H9 (cell line): ENCODE data around the gene TBC1D22A. TPM values are rescaled to one million over a fixed set of nuclear protein-coding genes. Genes with fewer than 3 reads are reported as not detected.

Experiments
- DNase-seq: peaks from one replicate; pipeline ENCODE4 v3.0.0-alpha.2; 2017
- H2AFZ ChIP-seq: one replicate; pipeline ENCODE4 v1.6.1; 2013; ENCODE audit warnings: mild to moderate bottlenecking, low read length, control low read depth, moderate library complexity
- H2AK5ac ChIP-seq: 2 replicates; pipeline ENCODE4 v1.6.1; 2013; ENCODE audit warnings: low read length, control low read depth, mixed read lengths; ENCODE audit not compliant: insufficient read length
- H2BK120ac ChIP-seq: one replicate; pipeline ENCODE4 v1.6.1; 2013; ENCODE audit warnings: low read depth, mild to moderate bottlenecking, low read length, control low read depth, inconsistent platforms; ENCODE audit not compliant: poor library complexity, severe bottlenecking
- H2BK12ac ChIP-seq: 2 replicates; pipeline ENCODE4 v1.6.1; 2013; ENCODE audit warnings: low read length, control low read depth, mixed read lengths, low read depth; ENCODE audit not compliant: insufficient read length
- H2BK15ac ChIP-seq: 2 replicates; pipeline ENCODE4 v1.6.1; 2013; ENCODE audit warnings: low read depth, low read length, control low read depth
- H2BK20ac ChIP-seq: one replicate; pipeline ENCODE4 v1.6.1; 2013; ENCODE audit warnings: low read depth, mild to moderate bottlenecking, low read length, control low read depth, inconsistent platforms; ENCODE audit not compliant: poor library complexity, severe bottlenecking
- H2BK5ac ChIP-seq: 2 replicates; pipeline ENCODE4 v1.6.1; 2013; ENCODE audit warnings: low read length, control low read depth, mixed read lengths; ENCODE audit not compliant: insufficient read length
- H3K14ac ChIP-seq: 2 replicates; pipeline ENCODE4 v1.6.1; 2013; ENCODE audit warnings: low read length, control low read depth; ENCODE audit not compliant: insufficient read depth
- H3K18ac ChIP-seq: 2 replicates; pipeline ENCODE4 v1.6.1; 2013; ENCODE audit warnings: low read depth, mild to moderate bottlenecking, mixed read lengths, low read length, control low read depth; ENCODE audit not compliant: insufficient read length
- H3K23ac ChIP-seq: 2 replicates; pipeline ENCODE4 v1.6.1; 2013; ENCODE audit warnings: low read length, control low read depth, mixed read lengths, low read depth; ENCODE audit not compliant: insufficient read length
- H3K23me2 ChIP-seq: 2 replicates; pipeline ENCODE4 v1.6.1; 2013; ENCODE audit warnings: low read depth, mild to moderate bottlenecking, mixed read lengths, low read length, control low read depth; ENCODE audit not compliant: insufficient read length, poor library complexity, severe bottlenecking
- H3K27ac ChIP-seq: 2 replicates; pipeline ENCODE4 v1.5.1; 2013; ENCODE audit warnings: low read length, control low read depth, mixed read lengths, low read depth; ENCODE audit not compliant: insufficient read length
- H3K27me3 ChIP-seq: 2 replicates; pipeline ENCODE4 v1.6.1; 2013; ENCODE audit warnings: low read length, control low read depth, inconsistent platforms; ENCODE audit not compliant: insufficient read depth
- H3K4ac ChIP-seq: 2 replicates; pipeline ENCODE4 v1.6.1; 2013; ENCODE audit warnings: low read depth, mild to moderate bottlenecking, control low read depth, inconsistent platforms, low read length, moderate library complexity
- H3K4me1 ChIP-seq: 2 replicates; pipeline ENCODE4 v1.6.1; 2013; ENCODE audit warnings: low read length, control low read depth, inconsistent platforms; ENCODE audit not compliant: insufficient read depth
- H3K4me2 ChIP-seq: 2 replicates; pipeline ENCODE4 v1.6.1; 2013; ENCODE audit warnings: low read length, control low read depth, mixed read lengths; ENCODE audit not compliant: insufficient read length, insufficient read depth
- H3K56ac ChIP-seq: 2 replicates; pipeline ENCODE4 v1.6.1; 2013; ENCODE audit warnings: low read depth, mild to moderate bottlenecking, mixed read lengths, low read length, control low read depth; ENCODE audit not compliant: insufficient read length
- H3K79me1 ChIP-seq: 2 replicates; pipeline ENCODE4 v1.6.1; 2013; ENCODE audit warnings: low read depth, mild to moderate bottlenecking, moderate library complexity, low read length, control low read depth, inconsistent platforms; ENCODE audit not compliant: insufficient read depth, poor library complexity, severe bottlenecking
- H3K79me2 ChIP-seq: 2 replicates; pipeline ENCODE4 v1.6.1; 2013; ENCODE audit warnings: low read length, control low read depth, inconsistent platforms; ENCODE audit not compliant: insufficient read depth
- H3K9ac ChIP-seq: 2 replicates; pipeline ENCODE4 v1.6.1; 2013; ENCODE audit warnings: low read length, control low read depth, mixed read lengths; ENCODE audit not compliant: insufficient read length; ENCODE audit errors: extremely low read depth
- H3K9me3 ChIP-seq: one replicate; pipeline ENCODE4 v1.6.1; 2013; ENCODE audit warnings: low read depth, low read length, inconsistent platforms; ENCODE audit not compliant: control insufficient read depth
- H3T11ph ChIP-seq: one replicate; pipeline ENCODE4 v1.6.1; 2013; ENCODE audit warnings: mild to moderate bottlenecking, low read length, control low read depth, inconsistent platforms
- H4K20me1 ChIP-seq: one replicate; pipeline ENCODE4 v1.6.1; 2013; ENCODE audit not compliant: control insufficient read depth, insufficient read length, insufficient read depth
- H4K5ac ChIP-seq: 2 replicates; pipeline ENCODE4 v1.6.1; 2013; ENCODE audit warnings: low read depth, mild to moderate bottlenecking, mixed read lengths, low read length, control low read depth; ENCODE audit not compliant: insufficient read length
- H4K8ac ChIP-seq: replicated peaks from 2 replicates; pipeline ENCODE4 v1.6.1; 2013; ENCODE audit warnings: low read length, control low read depth, mixed read lengths, low read depth; ENCODE audit not compliant: insufficient read length
- H4K91ac ChIP-seq: 2 replicates; pipeline ENCODE4 v1.6.1; 2013; ENCODE audit warnings: low read depth, mild to moderate bottlenecking, moderate library complexity, mixed read lengths, low read length, control low read depth; ENCODE audit not compliant: insufficient read length
- H3K27ac Mint-ChIP-seq, 3 experiments: 2 replicates in 2 of 3; 3 replicates in 1 of 3; pipeline ENCODE4 v1.8.0; 2020 to 2021; ENCODE audit warnings: mixed read lengths in 3 of 3, mild to moderate bottlenecking in 1 of 3, moderate library complexity in 1 of 3
- H3K27me3 Mint-ChIP-seq: 2 replicates; pipeline ENCODE4 v1.8.0; 2021; ENCODE audit warnings: low read depth, mild to moderate bottlenecking, moderate library complexity, mixed read lengths
- H3K36me3 Mint-ChIP-seq, 3 experiments: 2 replicates in 2 of 3; 3 replicates in 1 of 3; pipeline ENCODE4 v1.8.0; 2020 to 2021; ENCODE audit warnings: low read depth in 3 of 3, mixed read lengths in 3 of 3; ENCODE audit not compliant: insufficient read depth in 1 of 3
- H3K4me1 Mint-ChIP-seq, 2 experiments: 2 replicates each; pipeline ENCODE4 v1.8.0; 2020; ENCODE audit warnings: mixed read lengths in 2 of 2
- H3K4me3 Mint-ChIP-seq, 2 experiments: 2 replicates in 1 of 2; 3 replicates in 1 of 2; pipeline ENCODE4 v1.8.0; 2020 to 2021; ENCODE audit warnings: mild to moderate bottlenecking in 2 of 2, mixed read lengths in 2 of 2, moderate library complexity in 1 of 2
- H3K9me3 Mint-ChIP-seq, 2 experiments: 2 replicates in 1 of 2; 3 replicates in 1 of 2; pipeline ENCODE4 v1.8.0; 2020; ENCODE audit warnings: mild to moderate bottlenecking in 2 of 2, mixed read lengths in 2 of 2, moderate library complexity in 1 of 2
- WGBS: extraction: QIAGEN DNeasy Blood & Tissue Kit; methylation state at CpG from one replicate; pipeline ENCODE4 v1.1.7; 2013; ENCODE audit warnings: missing lambda C conversion rate, low lambda C conversion rate, mixed read lengths; ENCODE audit not compliant: insufficient read length; ENCODE audit errors: extremely low coverage; 5-methylcytosine and 5-hydroxymethylcytosine counted together
- total RNA-seq: library from RNA; stranded (reverse); gene quantifications from 2 replicates; pipeline ENCODE4 v1.2.1, GENCODE V29; 2021
- TF ChIP-seq, protein P1 (sequence below): fragments of 200-600 bp; sonication (generic); conservative IDR thresholded peaks from 3 replicates; pipeline ENCODE4 v1.8.0; 2021; ENCODE audit warnings: antibody characterized with exemption, mild to moderate bottlenecking

TBC1D22A gene
- total RNA-seq, 1 experiment from 2014 or later = 20.8 TPM

DNA sequence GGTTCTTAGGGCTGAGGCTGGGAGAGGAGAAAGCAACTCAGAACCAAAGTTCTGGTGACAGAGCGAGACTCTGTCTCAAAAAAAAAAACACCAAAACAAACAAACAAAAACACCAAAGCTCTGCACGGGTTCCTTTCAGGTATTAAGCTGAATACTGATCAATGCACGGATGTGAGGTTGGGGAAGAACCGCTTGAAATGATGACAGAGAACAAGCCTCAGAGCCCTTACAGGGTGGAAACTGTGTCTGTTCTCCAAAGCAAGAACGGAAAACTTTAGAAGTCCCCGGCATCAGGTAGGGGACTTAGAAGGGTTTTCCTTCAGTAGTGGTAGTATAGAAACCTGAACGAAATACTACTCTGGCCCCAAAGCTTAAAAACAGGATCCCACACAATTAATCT lies 260.0 kb downstream of the TBC1D22A start:
- no peak overlapping the region for H3K4me3 Mint-ChIP-seq
- Histone ChIP-seq H3K14ac (no peak overlapping the region), H3K4me1 (peaks cover 2% of the 10 kb centered on the region; the same call in 1 of the 2 replicates), H3K79me2 (no peaks in the 10 kb centered on the region), H3K18ac (no peak overlapping the region), H3K23ac (no peak overlapping the region), H3K56ac (no peak overlapping the region), H2BK15ac (no peak overlapping the region), H2BK20ac (no peak overlapping the region), H2AK5ac (no peak overlapping the region), H3K79me1 (no peaks in the 10 kb centered on the region), H3K9me3 (no peaks in the 10 kb centered on the region), H2BK12ac (no peak overlapping the region), H2AFZ (no peak overlapping the region), H3T11ph (no peak overlapping the region), H2BK5ac (no peak overlapping the region), H4K91ac (no peak overlapping the region), H3K9ac (no peak overlapping the region), H3K23me2 (no peaks in the 10 kb centered on the region), H3K27me3 (no peaks in the 10 kb centered on the region), H3K27ac (no peak overlapping the region), H3K4ac (no peak overlapping the region), H3K4me2 (no peak overlapping the region), H4K5ac (no peak overlapping the region), H4K20me1 (no peaks in the 10 kb centered on the region), H2BK120ac (no peak overlapping the region), H4K8ac (no peak overlapping the region)
- no peaks in the 10 kb centered on the region; the same call in none of the 2 replicates for H3K27me3 Mint-ChIP-seq
- no peak overlapping the region for H3K27ac Mint-ChIP-seq
- WGBS = no CpG with 5 or more reads among the region's 7 CpGs
- TF ChIP-seq, protein P1, sequence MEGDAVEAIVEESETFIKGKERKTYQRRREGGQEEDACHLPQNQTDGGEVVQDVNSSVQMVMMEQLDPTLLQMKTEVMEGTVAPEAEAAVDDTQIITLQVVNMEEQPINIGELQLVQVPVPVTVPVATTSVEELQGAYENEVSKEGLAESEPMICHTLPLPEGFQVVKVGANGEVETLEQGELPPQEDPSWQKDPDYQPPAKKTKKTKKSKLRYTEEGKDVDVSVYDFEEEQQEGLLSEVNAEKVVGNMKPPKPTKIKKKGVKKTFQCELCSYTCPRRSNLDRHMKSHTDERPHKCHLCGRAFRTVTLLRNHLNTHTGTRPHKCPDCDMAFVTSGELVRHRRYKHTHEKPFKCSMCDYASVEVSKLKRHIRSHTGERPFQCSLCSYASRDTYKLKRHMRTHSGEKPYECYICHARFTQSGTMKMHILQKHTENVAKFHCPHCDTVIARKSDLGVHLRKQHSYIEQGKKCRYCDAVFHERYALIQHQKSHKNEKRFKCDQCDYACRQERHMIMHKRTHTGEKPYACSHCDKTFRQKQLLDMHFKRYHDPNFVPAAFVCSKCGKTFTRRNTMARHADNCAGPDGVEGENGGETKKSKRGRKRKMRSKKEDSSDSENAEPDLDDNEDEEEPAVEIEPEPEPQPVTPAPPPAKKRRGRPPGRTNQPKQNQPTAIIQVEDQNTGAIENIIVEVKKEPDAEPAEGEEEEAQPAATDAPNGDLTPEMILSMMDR = no peak
- peaks cover 22 to 23% of the 10 kb centered on the region in 2 experiments for H3K4me1 Mint-ChIP-seq
- peaks cover 21 to 22% of the 10 kb centered on the region in 2 experiments for H3K9me3 Mint-ChIP-seq
- H3K36me3 Mint-ChIP-seq = peaks cover 15 to 36% (median 29%) of the 10 kb centered on the region in 3 experiments; a peak in 6 of 7 replicates
- no peak for DNase-seq
